ENCODE data around the gene UGT2B10.
"Not testable (repeated sequence)": the region's sequence is repeated elsewhere in the genome, so short reads cannot be mapped to it uniquely, and the experiment has no call there.

The UGT2B10 gene

GRCh38 chr4:68815617-68816409 is at the start of gene UGT2B10:
Gene UGT2B10 (plus strand): TSS chr4:68815994. CDS start chr4:68816020, 26 bp downstream.
- not testable (repeated sequence) for DNase-seq

- DNase-seq = not testable (repeated sequence)
Observed at GRCh38 chr4:68771836-68772235, 44.0 kb upstream of the UGT2B10 start.

GRCh38 chr4:68773699-68774098 is 42.1 kb upstream of the UGT2B10 start:
- DNase-seq = no peak

GRCh38 chr4:68780232-68780631 is 35.6 kb upstream of the UGT2B10 start:
- DNase-seq = no peak

- no peak for DNase-seq
Observed at GRCh38 chr4:68797048-68797447, 18.7 kb upstream of the UGT2B10 start.

- no peak for DNase-seq
Observed at GRCh38 chr4:68797618-68798017, 18.2 kb upstream of the UGT2B10 start.

GRCh38 chr4:68803013-68803412 is 12.8 kb upstream of the UGT2B10 start:
- no peak for DNase-seq

GRCh38 chr4:68808060-68808459 is 7.7 kb upstream of the UGT2B10 start:
- DNase-seq = no peak

GRCh38 chr4:68810919-68811318 is 4.9 kb upstream of the UGT2B10 start:
- DNase-seq = no peak

- not testable (repeated sequence) for DNase-seq
Observed at GRCh38 chr4:68816410-68817265, 844 bp downstream of the UGT2B10 start.

GRCh38 chr4:68817386-68817785 is 1.6 kb downstream of the UGT2B10 start:
- no peak for DNase-seq

GRCh38 chr4:68818030-68818462 is 2.3 kb downstream of the UGT2B10 start:
- DNase-seq = not testable (repeated sequence)

GRCh38 chr4:68831642-68832041 is 15.8 kb downstream of the UGT2B10 start:
- DNase-seq = no peak

GRCh38 chr4:68850293-68850692 is 34.5 kb downstream of the UGT2B10 start:
- DNase-seq = no peak

GRCh38 chr4:68855771-68856170 is 40.0 kb downstream of the UGT2B10 start:
- no peak for DNase-seq

GRCh38 chr4:68858039-68858438 is 42.2 kb downstream of the UGT2B10 start:
- no peak for DNase-seq

GRCh38 chr4:68859655-68860054 is 43.9 kb downstream of the UGT2B10 start:
- DNase-seq = no peak

- DNase-seq = no peak
Observed at GRCh38 chr4:68861057-68861456, 45.3 kb downstream of the UGT2B10 start.

GRCh38 chr4:68864438-68865187 is 48.8 kb downstream of the UGT2B10 start:
- DNase-seq = no peak

GRCh38 chr4:68865188-68865638 is 49.4 kb downstream of the UGT2B10 start:
- DNase-seq = no peak

- DNase-seq = no peak
Observed at GRCh38 chr4:68865760-68866159, 50.0 kb downstream of the UGT2B10 start.

- no peak for DNase-seq
Observed at GRCh38 chr4:68869274-68869773, 53.5 kb downstream of the UGT2B10 start.

Measured in NCI-H1436 treated with DMSO at 0.1 percent for 48 hours (cell line).